SIG-M5 treated with dmso at 0.1 percent for 504 hours (cell line): ENCODE data around the gene XRCC6.
A peak's percentile ranks its signal among the peaks of the same experiment; 100 is the strongest.
"Not testable (repeated sequence)": the region's sequence is repeated elsewhere in the genome, so short reads cannot be mapped to it uniquely, and the experiment has no call there.

Source experiments
- DNase-seq: peaks from one replicate; lab custom pipeline; 2025; ENCODE audit not compliant: unreplicated experiment; lab: John Stamatoyannopoulos, UW

The XRCC6 gene

DNA sequence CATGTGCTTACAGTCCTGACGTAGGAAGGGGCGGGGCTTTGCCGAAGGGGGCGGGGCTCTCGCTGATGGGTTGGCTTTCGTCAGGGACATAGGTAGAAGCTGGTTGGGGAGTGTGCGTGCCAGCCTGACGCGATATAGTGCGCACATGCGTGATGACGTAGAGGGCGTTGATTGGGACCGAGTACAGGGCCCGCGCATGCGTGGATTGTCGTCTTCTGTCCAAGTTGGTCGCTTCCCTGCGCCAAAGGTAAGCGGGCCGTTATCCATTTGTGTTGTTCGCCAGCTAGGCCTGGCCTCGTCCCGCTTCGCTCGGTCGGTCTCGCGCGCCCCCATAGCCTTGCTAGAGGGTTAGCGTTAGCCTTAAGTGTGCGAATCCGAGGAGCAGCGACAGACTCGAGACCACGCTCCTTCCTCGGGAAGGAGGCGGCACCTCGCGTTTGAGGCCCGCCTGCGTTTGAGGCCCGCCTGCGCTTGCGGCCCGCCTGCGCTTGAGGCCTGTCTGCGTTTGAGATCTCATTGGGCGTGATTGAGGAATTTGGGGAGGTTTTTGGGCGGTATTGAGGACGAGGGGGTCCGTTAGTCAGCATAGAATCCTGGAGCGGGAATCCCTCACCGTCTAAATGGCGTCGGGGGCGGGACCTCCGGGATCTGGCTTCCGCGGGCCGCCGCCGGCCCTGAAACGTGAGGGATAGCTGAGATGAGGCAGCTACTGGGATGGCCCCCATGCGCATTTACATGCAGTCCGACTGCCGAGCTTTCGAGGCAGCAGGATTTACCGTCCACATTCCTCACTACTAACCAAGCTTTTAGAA lies at the start of gene XRCC6:
TSS of gene XRCC6 (plus strand) at position 197 of the 812 bp plus-strand sequence. CDS start 710 bp downstream, outside the sequence.
- peak; percentile 97 for DNase-seq

- no peak for DNase-seq
Observed at GRCh38 chr22:41571786-41572185, 49.3 kb upstream of the XRCC6 start.

DNA sequence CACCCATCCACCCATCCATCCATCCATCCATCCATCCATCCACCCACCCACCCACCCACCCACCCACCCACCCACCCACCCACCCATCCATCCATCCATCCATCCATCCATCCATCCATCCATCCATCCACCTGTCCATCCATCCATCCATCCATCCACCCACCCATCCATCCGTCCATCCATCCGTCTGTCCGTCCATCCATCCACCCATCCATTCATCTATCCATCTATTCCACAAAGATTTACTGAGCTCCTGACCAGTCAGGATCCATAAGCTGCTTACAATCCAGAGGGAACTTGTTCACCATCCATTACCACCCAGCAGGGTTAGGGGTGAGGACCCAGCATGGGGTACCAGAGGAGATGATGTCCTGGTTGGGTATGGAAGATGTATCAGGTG lies 48.8 kb upstream of the XRCC6 start:
- DNase-seq, result not testable (repeated sequence)

- no peak for DNase-seq
Observed at GRCh38 chr22:41573677-41574076, 47.4 kb upstream of the XRCC6 start.

- DNase-seq, result no peak
Observed at GRCh38 chr22:41574847-41575381, 46.2 kb upstream of the XRCC6 start.

DNA sequence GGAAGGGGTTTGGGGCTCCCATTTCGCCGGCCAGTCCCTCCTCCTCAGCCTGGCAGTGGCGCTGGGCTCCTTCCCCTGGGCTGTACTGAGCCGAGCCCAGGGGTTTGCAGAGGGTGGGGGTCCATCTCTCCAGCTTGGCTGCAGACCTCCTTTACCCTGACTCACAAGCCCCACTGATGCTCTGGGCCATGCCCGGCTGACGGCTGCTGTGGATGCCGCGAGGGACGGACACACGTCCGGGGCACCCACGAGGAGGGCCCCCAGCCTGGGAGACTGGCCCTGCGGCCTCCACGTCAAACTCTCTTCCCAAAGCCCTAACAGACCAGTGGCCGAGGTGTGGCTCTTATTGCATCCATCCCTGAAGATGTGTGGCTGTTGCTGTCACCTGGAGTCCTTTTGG lies 45.6 kb upstream of the XRCC6 start:
- DNase-seq, result no peak

- DNase-seq, result peak; percentile 27
Observed at GRCh38 chr22:41576877-41577276, 44.2 kb upstream of the XRCC6 start.

GRCh38 chr22:41578114-41578513 lies 43.0 kb upstream of the XRCC6 start:
- DNase-seq, result no peak

GRCh38 chr22:41578818-41579217 lies 42.3 kb upstream of the XRCC6 start:
- DNase-seq, result no peak

DNA sequence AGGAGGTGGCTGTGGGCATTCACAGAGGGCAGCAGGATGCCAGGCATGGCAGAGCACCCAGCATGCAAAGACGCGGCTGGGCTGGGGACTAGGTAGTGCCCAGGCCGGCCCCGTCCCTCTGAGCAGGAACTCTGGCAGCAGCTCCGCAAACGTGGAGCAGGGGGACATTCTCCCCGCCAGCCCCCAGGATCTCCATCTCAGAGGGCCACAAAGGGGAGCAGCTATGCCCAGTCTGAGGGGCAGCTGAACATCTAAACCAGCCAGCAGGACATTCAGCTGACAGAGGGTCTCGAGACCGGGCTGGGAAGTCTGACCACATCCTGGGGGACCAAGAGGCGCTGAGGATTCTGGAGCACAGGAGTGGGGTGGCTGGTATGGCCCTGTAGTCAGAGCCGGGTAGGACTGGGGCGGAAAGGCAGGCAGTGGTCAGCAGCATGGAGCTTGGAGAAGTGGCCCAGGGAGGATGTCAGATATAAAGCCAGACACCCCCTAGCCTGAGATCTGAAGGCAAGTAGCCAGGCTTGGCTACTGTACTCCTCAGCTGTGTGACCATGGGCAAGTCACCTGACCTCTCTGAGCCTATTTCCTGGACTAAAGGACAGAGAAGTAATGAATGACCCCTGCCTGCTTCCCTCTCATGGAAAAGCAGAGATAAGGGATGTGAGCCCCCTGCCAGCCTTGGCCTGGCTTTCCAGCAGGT lies 41.6 kb upstream of the XRCC6 start:
- DNase-seq, result no peak

- DNase-seq, result no peak
Observed at GRCh38 chr22:41579997-41580355, 41.1 kb upstream of the XRCC6 start.

DNA sequence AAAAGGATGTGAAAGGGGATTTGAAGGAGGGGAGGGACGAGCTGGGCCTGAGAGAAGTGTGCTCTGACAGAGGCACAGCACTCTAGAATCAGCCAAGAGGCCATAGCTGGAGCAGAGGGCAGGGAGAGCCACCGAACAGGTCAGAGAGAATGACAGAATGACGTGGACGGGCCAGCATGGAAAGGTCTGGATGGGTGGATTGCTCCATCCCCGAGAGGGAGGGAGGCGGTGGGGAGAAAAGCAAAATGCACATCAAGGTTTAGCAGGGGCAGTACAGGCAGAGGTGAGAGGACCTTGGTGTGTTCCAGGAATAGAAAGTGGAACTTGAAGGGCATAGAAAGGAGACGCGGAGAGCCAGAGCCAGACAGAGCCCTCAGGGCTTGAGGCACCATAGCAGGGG lies 38.4 kb upstream of the XRCC6 start:
- peak; percentile 24 for DNase-seq

GRCh38 chr22:41584881-41585280 lies 36.2 kb upstream of the XRCC6 start:
- no peak for DNase-seq

GRCh38 chr22:41585898-41586297 lies 35.2 kb upstream of the XRCC6 start:
- no peak for DNase-seq

DNA sequence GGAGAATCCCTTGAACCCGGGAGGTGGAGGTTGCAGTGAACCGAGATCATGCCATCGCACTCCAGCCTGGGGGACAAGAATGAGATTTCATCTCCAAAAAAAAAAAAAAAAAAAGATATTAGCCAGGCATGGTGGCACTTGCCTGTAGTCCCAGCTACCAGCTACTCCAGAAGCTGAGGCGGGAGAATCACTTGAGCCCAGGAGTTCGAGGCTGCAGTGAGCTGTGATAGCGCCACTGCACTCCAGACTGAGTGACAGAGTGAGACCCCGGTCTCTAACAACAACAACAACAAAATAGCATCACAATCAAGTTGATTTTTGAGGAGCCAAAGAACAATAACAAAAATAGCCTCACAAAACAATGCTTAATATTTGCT lies 33.8 kb upstream of the XRCC6 start:
- no peak for DNase-seq

DNA sequence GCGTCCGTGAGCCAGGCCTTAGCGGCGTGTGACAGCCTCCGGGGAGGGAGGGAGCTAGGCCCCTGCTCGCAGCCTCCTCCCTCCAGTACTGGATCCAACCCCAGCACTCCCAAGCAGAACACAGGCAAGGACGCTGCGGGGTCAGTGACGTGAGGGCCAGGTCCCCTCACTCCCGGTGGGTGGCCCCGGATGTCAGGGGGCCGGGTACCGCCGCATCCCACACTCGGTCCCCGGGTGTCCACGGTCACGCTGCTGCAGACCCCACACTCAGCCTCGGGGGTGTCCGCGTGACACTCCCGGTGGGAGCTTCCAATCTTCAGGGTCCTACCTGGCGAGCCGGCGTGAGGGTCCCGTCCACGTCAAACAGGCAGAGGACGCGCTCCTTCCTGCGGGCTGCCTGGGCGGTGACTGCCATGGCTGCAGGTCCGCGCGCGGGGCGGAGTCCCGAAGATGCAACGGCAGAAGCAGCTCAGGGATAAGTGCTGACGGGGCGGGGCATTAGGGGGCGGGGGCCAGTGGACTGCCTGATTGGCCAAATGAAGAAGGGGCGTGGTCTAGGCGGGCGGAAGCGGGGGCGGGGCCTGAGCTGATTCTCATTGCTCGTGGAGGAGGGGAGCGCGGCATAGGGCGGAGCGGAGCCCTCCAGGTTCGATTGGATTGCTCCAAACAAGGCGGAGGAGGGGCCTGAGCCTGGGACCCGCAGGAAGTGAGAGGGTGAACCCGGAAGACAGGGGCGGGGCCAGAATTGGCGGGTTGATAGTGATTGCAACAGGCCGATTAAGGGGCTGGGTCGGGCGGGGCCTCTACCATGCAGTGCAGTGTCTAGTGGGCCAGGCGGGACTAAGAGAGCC lies 31.5 kb upstream of the XRCC6 start, which contains the start of gene PMM1:
TSS of gene PMM1 (minus strand) at position 450 of the 851 bp plus-strand sequence. CDS start at position 415, 35 bp downstream.
- peak; percentile 98 for DNase-seq

DNA sequence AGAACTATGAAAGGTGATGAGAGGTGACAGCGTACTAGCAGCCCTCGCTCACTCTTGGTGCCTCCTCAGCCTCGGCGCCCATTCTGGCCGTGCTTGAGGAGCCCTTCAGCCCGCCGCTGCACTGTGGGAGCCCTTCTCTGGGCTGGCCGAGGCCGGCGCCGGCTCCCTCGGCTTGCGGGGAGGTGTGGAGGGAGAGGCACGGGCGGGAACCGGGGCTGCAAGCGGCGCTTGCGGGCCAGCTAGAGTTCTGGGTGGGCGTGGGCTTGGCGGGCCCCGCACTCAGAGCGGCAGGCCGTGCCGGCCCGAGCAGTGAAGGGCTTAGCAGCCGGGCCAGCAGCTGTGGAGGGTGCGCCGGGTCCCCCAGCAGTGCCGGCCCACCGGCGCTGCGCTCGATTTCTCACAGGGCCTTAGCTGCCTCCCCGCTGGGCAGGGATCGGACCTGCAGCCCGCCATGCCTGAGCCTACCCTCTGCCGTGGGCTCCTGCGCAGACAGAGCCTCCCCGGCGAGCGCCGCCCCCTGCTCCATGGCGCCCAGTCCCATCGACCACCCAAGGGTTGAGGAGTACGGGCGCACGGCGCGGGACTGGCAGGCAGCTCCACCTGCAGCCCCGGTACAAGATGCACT lies 27.6 kb upstream of the XRCC6 start:
- DNase-seq, result not testable (repeated sequence)

DNA sequence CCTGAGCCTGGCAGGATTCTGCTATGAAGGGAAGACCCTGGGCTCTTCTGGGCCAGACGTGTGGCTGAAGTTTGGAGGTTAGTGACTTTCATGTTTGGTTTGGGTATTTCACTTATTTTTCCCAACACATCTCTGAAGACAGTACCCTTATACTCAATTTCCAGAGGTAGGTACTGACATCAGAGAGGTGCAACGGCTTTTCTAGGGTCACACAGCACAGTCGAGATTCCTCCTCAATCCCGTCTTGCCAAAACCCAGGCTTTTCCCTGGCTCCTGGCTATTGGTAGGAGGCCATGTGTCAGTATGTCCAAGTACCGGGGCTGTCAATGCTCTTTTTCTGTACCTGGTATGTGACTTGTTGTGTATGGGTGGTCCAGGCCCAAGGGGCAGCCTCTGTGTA lies 25.4 kb upstream of the XRCC6 start:
- DNase-seq, result no peak

- no peak for DNase-seq
Observed at GRCh38 chr22:41596776-41597634, 24.1 kb upstream of the XRCC6 start.

DNA sequence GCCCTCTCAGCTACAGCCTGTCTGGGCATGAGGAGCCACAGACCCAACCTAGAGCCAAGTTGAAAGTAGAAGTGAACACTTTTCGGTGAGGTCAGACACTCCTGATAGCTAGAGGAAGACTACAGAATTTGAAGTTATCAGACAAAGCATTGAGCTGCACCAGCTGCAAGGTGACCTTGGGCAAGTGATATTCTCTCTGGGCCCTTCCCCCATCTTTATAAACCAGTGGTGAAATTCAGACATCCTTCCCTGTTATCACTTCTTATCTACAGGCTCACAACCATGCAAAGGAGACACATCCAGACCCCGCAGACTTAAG lies 23.5 kb upstream of the XRCC6 start:
- no peak for DNase-seq
